OCI-M1 (cell line): ENCODE results near the gene SPEM1.

Experiments
- DNase-seq: peaks from one replicate; lab custom pipeline; 2025; lab: John Stamatoyannopoulos, UW

Gene SPEM1

DNA sequence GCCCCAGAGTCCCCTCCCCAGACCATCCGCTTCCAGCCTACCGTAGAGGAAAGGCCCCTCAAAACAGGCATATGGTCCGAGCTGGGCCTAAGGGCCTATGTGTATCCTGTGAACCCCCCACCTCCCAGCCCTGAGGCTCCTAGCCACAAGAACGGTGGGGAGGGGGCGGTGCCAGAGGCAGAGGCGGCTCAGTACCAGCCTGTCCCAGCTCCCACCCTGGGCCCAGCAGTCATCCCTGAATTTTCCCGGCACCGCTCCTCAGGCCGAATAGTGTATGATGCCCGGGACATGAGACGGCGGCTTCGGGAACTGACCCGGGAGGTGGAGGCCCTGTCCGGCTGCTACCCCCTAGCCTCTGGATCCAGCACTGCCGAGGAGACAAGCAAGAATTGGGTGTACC is 1.1 kb downstream of the SPEM1 start:
- DNase-seq = no peak

GRCh38 chr17:7423679-7424078 is 3.6 kb downstream of the SPEM1 start:
- no peak for DNase-seq

- DNase-seq = no peak
Observed at GRCh38 chr17:7425316-7425715, 5.2 kb downstream of the SPEM1 start, which contains the start of gene SPEM2. TSS of gene SPEM2 (plus strand) at chr17:7425616. CDS start at chr17:7425689, 73 bp downstream.

- DNase-seq = no peak
Observed at GRCh38 chr17:7425756-7426155, 5.6 kb downstream of the SPEM1 start.

- DNase-seq = no peak
Observed at GRCh38 chr17:7426203-7426863, 6.2 kb downstream of the SPEM1 start.

DNA sequence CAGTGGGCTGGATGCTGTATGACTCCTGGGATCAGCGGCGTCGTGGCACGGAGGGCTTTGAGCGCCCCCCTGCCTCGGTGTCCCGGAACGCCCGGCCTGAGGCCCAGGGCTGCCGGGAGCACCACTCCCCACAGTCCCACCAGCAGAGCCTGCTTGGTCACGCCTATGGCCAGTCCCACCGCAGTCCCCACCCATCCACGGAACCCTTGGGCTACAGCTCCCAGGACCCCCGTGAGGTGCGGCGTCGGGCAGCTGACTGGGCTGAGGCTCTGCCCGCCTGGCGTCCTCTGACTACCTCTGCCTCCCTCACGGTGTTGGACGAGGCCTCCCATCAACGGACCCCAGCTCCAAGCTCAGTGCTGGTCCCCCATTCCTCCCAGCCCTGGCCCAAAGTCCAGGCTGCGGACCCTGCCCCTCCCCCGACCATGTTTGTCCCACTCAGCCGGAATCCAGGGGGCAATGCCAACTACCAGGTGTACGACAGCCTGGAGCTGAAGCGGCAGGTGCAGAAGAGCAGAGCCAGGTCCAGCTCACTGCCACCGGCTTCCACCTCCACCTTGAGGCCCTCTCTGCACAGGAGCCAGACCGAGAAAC is 6.9 kb downstream of the SPEM1 start:
- DNase-seq = no peak

- DNase-seq = no peak
Observed at GRCh38 chr17:7427549-7427948, 7.4 kb downstream of the SPEM1 start.

DNA sequence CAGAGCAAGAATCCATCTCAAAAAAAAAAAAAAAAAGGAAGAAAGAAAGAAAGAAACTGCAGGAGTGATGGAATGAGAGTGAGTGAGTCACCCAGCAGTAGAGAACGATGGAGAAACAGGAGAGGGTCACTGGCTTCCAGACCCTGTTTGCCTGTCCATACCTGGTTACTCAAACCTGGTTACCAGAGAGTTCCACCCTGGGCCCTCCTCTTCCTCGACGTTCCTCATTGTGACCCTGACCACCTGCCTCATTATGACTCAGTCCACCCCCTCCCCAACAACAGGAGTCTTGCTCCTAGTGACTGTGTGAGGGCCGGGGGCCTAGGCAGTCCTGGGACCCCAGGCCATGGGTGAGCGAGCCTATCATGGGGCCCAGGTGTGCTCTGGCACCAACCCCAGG is 8.4 kb downstream of the SPEM1 start, which contains the start of gene SPEM3:
SPEM3 (plus strand) TSS at position 301 of the 400 bp plus-strand sequence; CDS start at position 347, 46 bp downstream.
- DNase-seq = no peak

DNA sequence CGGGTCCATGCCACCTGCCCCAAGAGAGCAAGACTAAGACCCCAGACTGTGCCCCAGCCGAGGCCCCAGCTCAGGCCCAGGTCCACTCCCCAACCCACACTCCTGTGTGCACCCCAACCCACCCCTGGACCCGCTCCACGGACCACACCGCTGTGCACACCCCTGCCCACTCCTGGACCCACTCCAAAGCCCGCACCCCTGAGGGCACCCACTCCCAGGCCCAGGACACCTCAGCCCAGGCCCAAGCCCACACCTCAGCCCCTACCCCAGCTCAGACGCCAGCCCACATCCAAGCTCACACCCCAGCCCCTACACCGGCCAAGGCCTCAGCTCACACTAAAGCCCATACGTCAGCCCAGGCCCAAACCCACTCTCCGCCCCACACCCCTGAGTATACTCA is 9.6 kb downstream of the SPEM1 start:
- no peak for DNase-seq

DNA sequence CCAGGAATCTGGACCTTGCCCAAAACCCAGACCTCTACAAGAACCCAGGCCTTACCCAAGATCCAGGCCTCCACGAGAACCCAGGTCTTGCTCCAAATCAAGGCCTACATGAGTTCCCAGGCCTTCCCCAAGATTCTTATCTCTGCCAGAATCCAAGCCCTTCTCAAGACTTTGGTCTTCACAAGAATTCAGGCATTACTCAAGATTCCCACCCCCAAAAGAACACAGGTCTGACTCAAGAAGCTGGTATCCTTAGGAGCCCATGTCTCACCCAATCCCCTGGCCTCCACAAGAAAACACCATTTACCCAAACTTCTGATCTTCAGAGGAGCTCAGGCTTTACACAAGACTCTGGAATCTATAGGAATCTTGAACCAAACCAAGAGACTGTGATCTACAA is 11.1 kb downstream of the SPEM1 start:
- no peak for DNase-seq

DNA sequence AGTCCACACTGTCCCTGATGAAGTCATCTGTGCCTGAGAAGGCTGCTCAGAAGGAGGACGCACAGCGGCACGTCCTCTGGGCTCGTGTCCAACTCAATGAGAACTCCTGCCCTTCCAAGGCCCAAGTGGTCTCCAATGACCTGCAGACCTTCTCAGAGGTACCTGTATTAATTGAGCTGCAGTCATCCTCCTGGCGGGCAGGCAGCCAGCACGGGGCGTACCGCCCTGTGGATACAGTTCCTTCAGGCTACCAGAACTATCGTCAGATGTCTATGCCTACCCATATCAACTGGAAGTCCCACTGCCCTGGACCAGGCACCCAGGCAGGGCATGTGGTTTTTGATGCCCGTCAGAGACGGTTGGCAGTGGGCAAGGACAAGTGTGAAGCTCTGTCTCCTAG is 12.2 kb downstream of the SPEM1 start:
- DNase-seq = no peak

DNA sequence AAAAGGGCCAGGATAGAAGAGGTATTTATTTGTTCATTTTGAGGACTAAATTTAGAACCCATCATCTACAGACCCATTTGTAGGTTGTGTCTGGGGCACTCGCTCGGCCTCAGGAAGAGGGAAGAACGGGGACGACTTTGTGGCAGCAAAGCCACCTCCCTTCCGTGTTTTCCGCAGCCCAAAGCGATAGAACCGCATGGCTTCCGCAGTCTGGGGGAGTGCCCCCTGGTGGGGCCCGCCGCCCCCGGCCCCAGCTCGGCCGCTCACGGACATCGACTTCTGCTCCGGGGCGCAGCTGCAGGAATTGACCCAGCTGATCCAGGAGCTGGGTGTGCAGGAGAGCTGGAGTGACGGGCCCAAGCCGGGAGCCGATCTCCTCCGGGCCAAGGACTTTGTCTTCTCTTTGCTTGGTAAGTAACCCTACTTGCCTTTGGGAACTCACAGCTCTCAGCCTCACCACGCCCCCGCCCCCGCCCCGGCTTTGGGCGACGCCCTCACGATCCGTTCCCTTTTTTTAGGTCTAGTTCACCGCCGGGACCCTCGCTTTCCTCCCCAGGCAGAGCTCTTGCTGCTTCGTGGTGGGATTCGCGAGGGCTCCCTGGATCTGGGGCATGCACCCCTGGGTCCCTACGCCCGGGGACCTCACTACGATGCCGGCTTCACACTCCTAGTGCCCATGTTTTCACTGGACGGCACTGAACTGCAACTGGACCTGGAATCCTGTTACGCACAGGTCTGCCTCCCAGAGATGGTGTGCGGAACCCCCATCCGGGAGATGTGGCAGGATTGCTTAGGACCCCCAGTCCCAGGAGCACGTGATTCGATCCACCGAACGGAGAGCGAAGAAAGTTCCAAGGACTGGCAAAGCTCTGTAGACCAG is 15.8 kb downstream of the SPEM1 start:
- DNase-seq = peak; percentile 94

DNA sequence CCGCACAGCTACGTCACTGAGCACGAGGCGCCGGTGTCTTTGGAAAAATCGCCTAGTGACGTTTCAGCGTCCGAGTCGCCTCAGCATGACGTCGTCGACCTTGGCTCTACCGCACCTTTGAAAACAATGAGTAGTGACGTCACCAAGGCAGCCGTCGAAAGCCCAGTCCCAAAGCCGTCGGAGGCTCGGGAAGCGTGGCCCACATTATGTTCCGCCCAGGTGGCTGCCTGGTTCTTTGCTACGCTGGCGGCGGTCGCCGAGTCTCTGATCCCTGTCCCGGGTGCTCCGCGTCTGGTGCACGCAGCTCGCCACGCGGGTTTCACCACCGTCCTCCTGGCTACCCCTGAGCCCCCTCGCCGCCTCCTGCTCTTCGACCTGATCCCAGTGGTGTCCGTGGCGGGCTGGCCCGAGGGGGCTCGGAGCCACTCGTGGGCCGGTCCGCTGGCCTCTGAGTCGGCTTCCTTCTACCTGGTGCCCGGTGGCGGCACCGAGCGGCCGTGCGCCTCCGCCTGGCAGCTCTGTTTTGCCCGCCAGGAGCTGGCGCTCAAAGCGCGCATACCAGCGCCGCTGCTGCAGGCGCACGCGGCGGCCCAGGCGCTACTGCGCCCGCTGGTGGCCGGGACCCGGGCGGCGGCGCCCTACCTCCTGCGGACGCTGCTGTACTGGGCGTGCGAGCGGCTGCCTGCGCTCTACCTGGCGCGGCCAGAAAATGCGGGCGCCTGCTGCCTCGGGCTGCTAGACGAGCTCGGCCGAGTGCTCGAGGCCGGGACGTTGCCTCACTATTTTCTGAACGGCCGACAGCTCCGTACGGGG is 16.6 kb downstream of the SPEM1 start:
- peak; percentile 92 for DNase-seq

- DNase-seq = no peak
Observed at GRCh38 chr17:7437369-7437863, 17.3 kb downstream of the SPEM1 start.

GRCh38 chr17:7437950-7438614 is 18.0 kb downstream of the SPEM1 start:
- peak; percentile 71 for DNase-seq

- no peak for DNase-seq
Observed at GRCh38 chr17:7438656-7439460, 18.7 kb downstream of the SPEM1 start.

DNA sequence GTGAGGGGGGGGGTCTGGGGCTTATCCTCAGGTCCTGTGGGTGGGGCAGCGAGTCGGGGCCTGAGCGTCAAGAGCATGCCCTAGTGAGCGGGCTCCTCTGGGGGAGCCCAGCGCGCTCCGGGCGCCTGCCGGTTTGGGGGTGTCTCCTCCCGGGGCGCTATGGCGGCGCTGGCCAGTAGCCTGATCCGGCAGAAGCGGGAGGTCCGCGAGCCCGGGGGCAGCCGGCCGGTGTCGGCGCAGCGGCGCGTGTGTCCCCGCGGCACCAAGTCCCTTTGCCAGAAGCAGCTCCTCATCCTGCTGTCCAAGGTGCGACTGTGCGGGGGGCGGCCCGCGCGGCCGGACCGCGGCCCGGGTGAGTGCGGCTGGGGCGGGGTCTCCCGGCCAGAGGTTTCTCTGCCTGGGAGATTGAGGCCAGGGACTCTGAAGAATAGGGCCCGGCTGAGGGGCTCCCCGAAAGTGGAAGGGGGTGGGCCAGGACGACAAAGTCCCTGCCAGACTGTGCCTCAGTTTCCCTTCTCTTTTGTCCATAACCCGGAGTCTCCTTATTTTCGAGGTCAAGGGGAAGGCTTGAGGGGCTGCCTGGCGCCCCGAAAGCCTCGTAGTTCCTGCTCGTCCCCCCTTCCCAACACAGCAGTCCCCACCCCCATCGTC is 19.5 kb downstream of the SPEM1 start, which contains the start of gene FGF11:
FGF11 (plus strand) TSS at position 51 of the 651 bp plus-strand sequence; CDS start at position 160, 109 bp downstream.
- peak; percentile 33 for DNase-seq

- DNase-seq = peak; percentile 83
Observed at GRCh38 chr17:7440113-7440833, 20.1 kb downstream of the SPEM1 start.

DNA sequence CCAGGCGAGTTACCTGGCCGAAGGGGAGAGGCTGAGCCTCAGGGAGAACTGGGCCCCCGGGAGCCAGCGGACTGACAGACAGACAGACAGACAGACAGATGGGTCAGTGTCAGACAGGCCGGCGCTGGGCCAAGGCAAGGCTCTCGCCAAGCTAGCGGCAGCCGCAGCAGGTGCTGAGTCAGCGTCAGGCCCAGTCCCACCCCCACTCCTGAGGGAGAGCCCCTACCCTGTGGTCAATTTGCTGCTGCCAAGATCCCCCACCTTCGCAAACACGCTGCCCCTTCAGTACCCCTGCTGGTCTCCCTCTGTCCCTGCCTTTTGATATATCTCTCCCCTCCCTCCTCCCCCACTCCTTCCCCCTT is 20.7 kb downstream of the SPEM1 start:
- peak; percentile 89 for DNase-seq
